Activated CD8-positive, alpha-beta memory T cell treated with anti-CD3 and anti-CD28 coated beads, Interleukin-2, amount 50 U/mL, for 24 hours (primary cell): ENCODE measurements around the gene ADAM17.
"Not testable (repeated sequence)": the region's sequence is repeated elsewhere in the genome, so short reads cannot be mapped to it uniquely, and the experiment has no call there.

Source experiments
- DNase-seq: peaks from one replicate; pipeline ENCODE4 v3.0.0-alpha.2; 2020; ENCODE audit errors: extremely low read depth

Gene ADAM17

GRCh38 chr2:9565436-9566153 is 10.0 kb upstream of the ADAM17 start:
- DNase-seq = no peak

GRCh38 chr2:9560628-9561027 is 5.0 kb upstream of the ADAM17 start:
- DNase-seq = no peak

- no peak for DNase-seq
Measured at GRCh38 chr2:9558948-9559381, 3.3 kb upstream of the ADAM17 start.

- no peak for DNase-seq
Measured at GRCh38 chr2:9556121-9556743, 602 bp upstream of the ADAM17 start.

- no peak for DNase-seq
Measured at GRCh38 chr2:9554921-9555296, 721 bp downstream of the ADAM17 start.

GRCh38 chr2:9552219-9553178 is 3.1 kb downstream of the ADAM17 start:
- no peak for DNase-seq

GRCh38 chr2:9550859-9551391 is 4.7 kb downstream of the ADAM17 start:
- not testable (repeated sequence) for DNase-seq

- DNase-seq = no peak
Measured at GRCh38 chr2:9549420-9549819, 6.2 kb downstream of the ADAM17 start.

- no peak for DNase-seq
Measured at GRCh38 chr2:9548506-9548905, 7.1 kb downstream of the ADAM17 start.

GRCh38 chr2:9547262-9547991 is 8.2 kb downstream of the ADAM17 start:
- DNase-seq = no peak

- no peak for DNase-seq
Measured at GRCh38 chr2:9545502-9545901, 10.1 kb downstream of the ADAM17 start.

- no peak for DNase-seq
Measured at GRCh38 chr2:9543557-9543956, 12.1 kb downstream of the ADAM17 start.

GRCh38 chr2:9539531-9539930 is 16.1 kb downstream of the ADAM17 start:
- DNase-seq = no peak

GRCh38 chr2:9538000-9538507 is 17.6 kb downstream of the ADAM17 start:
- DNase-seq = no peak

- DNase-seq = no peak
Measured at GRCh38 chr2:9536504-9536903, 19.1 kb downstream of the ADAM17 start.

GRCh38 chr2:9535177-9535576 is 20.5 kb downstream of the ADAM17 start:
- DNase-seq = no peak

- DNase-seq = no peak
Measured at GRCh38 chr2:9533663-9534062, 22.0 kb downstream of the ADAM17 start.

GRCh38 chr2:9532421-9532820 is 23.2 kb downstream of the ADAM17 start:
- no peak for DNase-seq

GRCh38 chr2:9527995-9528787 is 27.4 kb downstream of the ADAM17 start:
- no peak for DNase-seq

GRCh38 chr2:9525266-9525665 is 30.4 kb downstream of the ADAM17 start:
- no peak for DNase-seq
